Testis (tissue), 3 donors: ENCODE measurements around the gene DUSP22. TPM values are rescaled to one million over a fixed set of nuclear protein-coding genes. Genes with fewer than 3 reads are reported as not detected.

ENCODE experiments used
- DNase-seq: peaks from one replicate; pipeline ENCODE4 v3.0.0-alpha.2; 2019
- H3K27ac ChIP-seq, 2 donors: fragments of 200-600 bp; sonication (generic); one replicate each; pipeline ENCODE4 v1.5.1; 2019
- H3K27me3 ChIP-seq: fragments of 200-600 bp; sonication (generic); one replicate; pipeline ENCODE4 v1.5.1; 2019
- H3K36me3 ChIP-seq: fragments of 200-600 bp; sonication (generic); one replicate; pipeline ENCODE4 v1.5.1; 2017; ENCODE audit warnings: low read depth; ENCODE audit errors: missing control alignments
- H3K4me1 ChIP-seq: fragments of 200-600 bp; sonication (generic); one replicate; pipeline ENCODE4 v1.5.1; 2019
- H3K4me3 ChIP-seq, 2 donors: fragments of 200-600 bp; sonication (generic); one replicate each; pipeline ENCODE4 v1.5.1; 2017 to 2019
- H3K9me3 ChIP-seq: fragments of 200-600 bp; sonication (generic); one replicate; pipeline ENCODE4 v1.5.1; 2017
- POLR2A ChIP-seq: fragments of 450-650 bp; IDR thresholded peaks from one replicate; pipeline ENCODE4 v1.6.1; 2017; ENCODE audit warnings: antibody characterized with exemption, mild to moderate bottlenecking, moderate library complexity
- WGBS, 2 donors: methylation state at CpG; one replicate each; pipeline ENCODE4 v1.1.5; 2018; 5-methylcytosine and 5-hydroxymethylcytosine counted together
- intact Hi-C: fragments of 100-400 bp; cut with DNase I; formaldehyde crosslinking; loops from one replicate; pipeline ENCODE4 v1.15.1; 2023; ENCODE audit warnings: low total_unique reads
- polyA plus RNA-seq: library from polyadenylated mRNA; stranded (reverse); fragments of 350-450 nt; fragmentation: Illumina TruSeq; extraction: RNeasy Lipid Tissue Mini Kit (QIAGEN cat#74804); gene quantifications from one replicate; pipeline ENCODE4 v1.2.3, GENCODE V29; 2014; ENCODE audit warnings: low read depth, low replicate concordance; ENCODE audit not compliant: insufficient read depth
- total RNA-seq, 2 donors: library from RNA; depleted of rRNA; stranded (reverse); fragments of >200 nt; gene quantifications; one replicate each; pipeline ENCODE4 v1.2.3, GENCODE V29; 2016
- TF ChIP-seq, protein P1 (sequence below), 3 experiments: fragments of 450-650 bp in 2 of 3; fragments of 200-600 bp in 1 of 3; sonication (generic) in 1 of 3; IDR thresholded peaks; one replicate each; pipeline ENCODE4 v1.5.1; 2016 to 2019; ENCODE audit warnings: antibody characterized with exemption in 3 of 3, mild to moderate bottlenecking in 2 of 3, moderate library complexity in 1 of 3

Gene DUSP22
- total and polyA plus RNA-seq, 3 donors from 2014 or later: 112 to 158 (median 129) TPM

DNA sequence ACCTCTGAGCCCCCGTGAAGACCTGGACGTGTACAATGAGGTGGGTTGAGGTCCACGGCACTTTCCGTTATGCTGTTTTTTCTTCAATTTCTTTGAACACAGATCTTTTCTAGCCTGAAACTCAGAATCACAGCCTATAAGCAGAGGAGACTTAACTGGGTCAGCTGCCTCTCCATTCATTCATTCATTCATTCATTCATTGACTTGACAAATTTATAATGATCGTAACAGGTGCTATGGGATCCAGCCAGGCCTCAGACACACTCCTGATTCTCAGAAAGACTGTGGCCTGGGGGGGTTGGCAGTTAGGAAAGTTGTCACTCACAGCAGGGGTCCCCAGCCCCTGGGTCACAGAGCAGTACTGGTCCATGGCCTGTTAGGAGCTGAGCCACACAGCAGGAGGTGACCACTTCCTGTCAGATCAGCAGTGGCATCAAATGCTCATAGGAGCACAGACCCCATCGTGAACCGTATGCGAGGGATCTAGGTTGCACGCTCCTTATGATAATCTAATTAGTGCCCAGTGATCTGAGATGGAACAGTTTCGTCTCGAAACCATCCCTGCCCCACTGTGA lies 60.7 kb downstream of the DUSP22 start:
- Histone ChIP-seq H3K36me3 (no peaks in the 10 kb centered on the region), H3K4me1 (no peaks in the 10 kb centered on the region), H3K9me3 (no peaks in the 10 kb centered on the region), H3K4me3 (no peak overlapping the region), H3K27ac (no peak overlapping the region), H3K27me3 (no peaks in the 10 kb centered on the region)
- WGBS, 2 donors: 78 to 81% methylated on average over 11 of the region's 11 CpGs
- no peak for DNase-seq
- TF ChIP-seq, protein P1, sequence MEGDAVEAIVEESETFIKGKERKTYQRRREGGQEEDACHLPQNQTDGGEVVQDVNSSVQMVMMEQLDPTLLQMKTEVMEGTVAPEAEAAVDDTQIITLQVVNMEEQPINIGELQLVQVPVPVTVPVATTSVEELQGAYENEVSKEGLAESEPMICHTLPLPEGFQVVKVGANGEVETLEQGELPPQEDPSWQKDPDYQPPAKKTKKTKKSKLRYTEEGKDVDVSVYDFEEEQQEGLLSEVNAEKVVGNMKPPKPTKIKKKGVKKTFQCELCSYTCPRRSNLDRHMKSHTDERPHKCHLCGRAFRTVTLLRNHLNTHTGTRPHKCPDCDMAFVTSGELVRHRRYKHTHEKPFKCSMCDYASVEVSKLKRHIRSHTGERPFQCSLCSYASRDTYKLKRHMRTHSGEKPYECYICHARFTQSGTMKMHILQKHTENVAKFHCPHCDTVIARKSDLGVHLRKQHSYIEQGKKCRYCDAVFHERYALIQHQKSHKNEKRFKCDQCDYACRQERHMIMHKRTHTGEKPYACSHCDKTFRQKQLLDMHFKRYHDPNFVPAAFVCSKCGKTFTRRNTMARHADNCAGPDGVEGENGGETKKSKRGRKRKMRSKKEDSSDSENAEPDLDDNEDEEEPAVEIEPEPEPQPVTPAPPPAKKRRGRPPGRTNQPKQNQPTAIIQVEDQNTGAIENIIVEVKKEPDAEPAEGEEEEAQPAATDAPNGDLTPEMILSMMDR (IDR thresholded peaks at IDR 0.05): no peak
- TF ChIP-seq POLR2A: no peak
- intact Hi-C loops: no loop called here

DNA sequence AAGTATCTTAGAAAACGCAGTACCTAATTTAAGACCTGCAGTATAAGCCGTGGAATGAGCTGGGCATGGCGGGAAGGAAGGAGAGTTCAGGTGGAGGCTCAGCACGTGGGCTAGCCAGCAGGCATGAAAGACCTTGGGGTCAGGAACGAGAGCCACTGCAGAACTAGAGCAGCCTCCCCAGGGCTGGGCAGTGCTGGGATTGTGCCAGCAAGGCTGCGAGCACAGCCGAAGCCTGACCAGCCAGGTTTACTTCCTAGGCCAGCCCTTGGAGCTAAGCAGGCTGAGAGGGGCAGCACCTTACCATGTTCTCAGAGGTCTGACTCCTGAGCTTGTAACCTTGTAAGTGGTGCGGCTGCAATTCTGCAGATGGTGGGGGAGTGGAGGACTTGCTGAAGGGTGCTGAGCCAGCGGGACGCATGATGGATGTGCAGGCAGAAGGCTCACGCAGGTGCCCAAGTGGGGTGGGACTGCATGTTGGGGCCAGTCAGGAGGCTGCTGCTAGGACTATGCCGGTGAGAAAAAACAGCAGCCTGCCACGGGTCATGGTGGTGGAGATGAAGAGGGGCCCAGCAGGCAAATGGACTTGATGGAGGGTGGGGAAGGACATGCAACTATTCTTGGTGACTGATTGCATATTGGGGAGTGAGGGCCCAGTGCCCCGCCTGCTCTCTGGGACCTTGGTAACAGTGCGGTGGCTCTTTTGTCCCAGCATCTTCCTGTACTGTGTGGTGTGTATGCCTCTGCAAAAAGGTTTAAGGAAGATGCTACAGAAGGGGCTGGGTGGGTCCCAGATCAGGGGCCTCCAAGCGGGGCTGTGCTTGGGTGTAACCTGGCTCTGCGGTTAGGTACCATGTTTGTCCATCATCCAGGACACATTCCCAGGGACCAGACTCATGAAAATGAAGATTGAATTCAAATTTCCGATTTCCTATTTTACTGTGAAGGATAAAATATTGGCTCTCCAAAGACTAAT lies 61.6 kb downstream of the DUSP22 start:
- TF ChIP-seq POLR2A: no peak
- TF ChIP-seq, protein P1 (IDR thresholded peaks at IDR 0.05): no peak
- intact Hi-C loops: no loop called here
- Histone ChIP-seq H3K27me3 (no peaks in the 10 kb centered on the region), H3K4me1 (no peaks in the 10 kb centered on the region), H3K27ac (no peak overlapping the region), H3K4me3 (no peak overlapping the region), H3K36me3 (no peaks in the 10 kb centered on the region), H3K9me3 (no peaks in the 10 kb centered on the region)
- no peak for DNase-seq
- 79 to 83% methylated on average over 18 of the region's 18 CpGs for WGBS, 2 donors

DNA sequence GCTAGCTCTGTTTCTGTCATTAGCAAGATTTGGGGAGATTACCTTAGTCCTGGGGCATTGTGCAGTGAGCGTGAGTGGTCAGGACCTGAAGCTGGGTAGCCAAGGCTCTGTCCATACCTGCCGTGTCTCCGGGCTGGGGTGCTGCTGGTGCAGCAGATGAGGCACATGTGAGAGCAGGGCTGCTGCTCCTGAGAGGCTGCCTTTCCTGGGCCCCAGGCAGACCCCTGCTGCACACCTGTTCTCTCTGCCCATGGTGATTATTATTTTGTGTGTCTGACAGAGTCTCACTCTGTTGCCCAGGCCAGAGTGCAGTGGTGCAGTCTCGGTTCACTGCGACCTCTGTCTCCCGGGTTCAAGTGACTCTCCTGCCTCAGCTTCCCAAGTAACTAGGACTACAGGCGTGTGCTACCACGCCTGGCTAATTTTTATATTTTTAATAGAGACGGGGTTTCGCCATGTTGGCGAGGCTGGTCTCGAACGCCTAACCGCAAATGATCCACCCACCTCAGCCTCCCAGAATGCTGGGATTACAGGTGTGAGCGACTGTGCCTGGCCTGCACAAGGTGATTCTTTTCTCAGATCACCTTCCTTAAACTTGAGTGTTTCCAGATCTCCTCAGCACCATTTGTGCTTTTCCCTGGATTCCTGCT lies 62.5 kb downstream of the DUSP22 start:
- TF ChIP-seq, protein P1 (IDR thresholded peaks at IDR 0.05): no peak
- Histone ChIP-seq H3K27me3 (no peaks in the 10 kb centered on the region), H3K4me1 (no peaks in the 10 kb centered on the region), H3K27ac (no peak overlapping the region), H3K9me3 (no peaks in the 10 kb centered on the region), H3K36me3 (no peaks in the 10 kb centered on the region), H3K4me3 (no peak overlapping the region)
- intact Hi-C loops: no loop called here
- no peak for DNase-seq
- 88 to 92% methylated on average over 15 of the region's 15 CpGs for WGBS, 2 donors

DNA sequence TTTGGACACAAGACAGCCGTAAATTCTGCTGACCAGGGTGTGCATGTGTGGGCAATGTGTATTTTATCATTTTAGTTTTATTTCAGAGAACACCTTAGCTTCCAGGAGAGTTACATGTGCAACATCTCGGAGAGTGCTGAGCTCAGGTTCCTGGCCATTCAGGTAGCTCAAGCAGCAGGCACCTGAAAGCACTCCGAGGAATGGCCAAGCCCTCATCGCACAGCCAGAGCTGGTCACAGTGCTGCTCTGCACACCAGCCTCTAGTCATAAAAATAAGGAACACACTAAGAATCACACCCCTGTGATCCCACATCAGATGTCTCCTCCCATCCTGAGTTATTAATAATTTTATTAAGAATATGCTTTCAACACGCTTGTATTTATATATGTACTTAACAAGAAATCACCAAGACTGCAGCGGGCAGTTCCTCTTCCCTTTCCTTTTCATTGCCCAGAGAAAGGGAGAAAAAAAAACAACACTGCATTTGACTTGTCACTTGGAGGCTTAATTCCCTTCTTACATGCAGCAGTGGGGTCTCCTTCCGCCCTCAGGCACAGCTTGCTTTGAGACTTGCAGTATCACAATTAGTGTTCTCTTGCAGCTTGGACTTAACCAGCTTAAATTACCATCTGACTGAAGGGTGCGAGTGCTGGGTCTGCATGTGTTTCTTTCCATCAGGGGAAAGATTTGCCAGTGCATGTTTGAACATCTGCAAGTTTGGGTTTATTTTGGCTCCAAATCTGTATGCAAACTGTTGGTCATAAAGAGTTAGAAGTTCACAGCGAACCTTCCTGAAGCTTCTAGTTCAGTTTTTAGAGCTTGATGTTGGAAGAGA lies 63.3 kb downstream of the DUSP22 start:
- Histone ChIP-seq H3K27ac (no peak overlapping the region), H3K9me3 (no peaks in the 10 kb centered on the region), H3K4me1 (no peaks in the 10 kb centered on the region), H3K36me3 (no peaks in the 10 kb centered on the region), H3K4me3 (no peak overlapping the region), H3K27me3 (no peaks in the 10 kb centered on the region)
- 78 to 81% methylated on average over 9 of the region's 9 CpGs for whole genome bisulfite sequencing, 2 donors
- intact Hi-C loops: no loop called here
- no peak for TF ChIP-seq POLR2A
- TF ChIP-seq, protein P1 (IDR thresholded peaks at IDR 0.05): no peak
- no peak for DNase-seq
